HG02885 (cell line): ENCODE measurements around the gene MCRIP2.
A peak's percentile ranks its signal among the peaks of the same experiment; 100 is the strongest.

Experiments used
- ATAC-seq: cut with Tn5 transposase; IDR thresholded peaks from one replicate; pipeline ENCODE4 v1.9.1; 2021; ENCODE audit warnings: mild to moderate bottlenecking; ENCODE audit not compliant: unreplicated experiment, poor library complexity

The MCRIP2 gene

DNA sequence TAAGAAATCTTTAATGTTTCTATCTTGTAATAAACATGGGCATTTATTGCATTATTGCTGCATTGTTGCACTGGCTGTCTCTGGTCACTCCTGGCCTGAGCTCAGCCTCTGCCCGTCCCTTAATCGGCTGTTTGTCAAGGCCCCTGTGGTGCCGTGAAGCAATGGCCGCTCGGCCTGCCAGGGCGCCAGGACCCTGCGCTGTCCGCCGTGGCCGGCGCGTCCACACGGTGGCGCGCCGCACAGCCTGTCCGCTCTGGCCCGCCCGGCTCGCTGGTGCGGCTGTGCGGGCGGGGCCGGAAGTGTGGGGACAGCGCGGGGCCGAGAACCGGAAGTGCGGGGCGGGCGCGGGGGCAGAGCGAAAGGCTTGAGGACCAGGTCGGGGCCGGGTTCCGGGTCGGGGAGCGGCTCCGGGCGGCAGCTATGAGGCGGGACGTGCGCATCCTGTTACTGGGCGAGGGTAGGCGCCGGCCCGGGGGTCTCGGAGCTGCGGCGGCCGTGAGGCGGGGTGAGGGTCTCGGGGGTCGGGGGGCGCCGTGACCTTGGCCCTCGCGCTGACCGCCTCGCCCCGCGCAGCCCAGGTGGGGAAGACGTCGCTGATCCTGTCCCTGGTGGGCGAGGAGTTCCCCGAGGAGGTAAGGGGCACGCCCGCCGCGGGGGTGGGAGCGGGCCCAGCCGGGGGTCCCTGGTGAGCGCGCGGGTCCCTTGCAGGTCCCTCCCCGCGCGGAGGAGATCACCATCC lies 26.3 kb downstream of the MCRIP2 start, which contains the start of gene RHOT2:
RHOT2 (plus strand) TSS at position 353 of the 739 bp plus-strand sequence; CDS start at position 421, 68 bp downstream.
- peak; percentile 89 for ATAC-seq

DNA sequence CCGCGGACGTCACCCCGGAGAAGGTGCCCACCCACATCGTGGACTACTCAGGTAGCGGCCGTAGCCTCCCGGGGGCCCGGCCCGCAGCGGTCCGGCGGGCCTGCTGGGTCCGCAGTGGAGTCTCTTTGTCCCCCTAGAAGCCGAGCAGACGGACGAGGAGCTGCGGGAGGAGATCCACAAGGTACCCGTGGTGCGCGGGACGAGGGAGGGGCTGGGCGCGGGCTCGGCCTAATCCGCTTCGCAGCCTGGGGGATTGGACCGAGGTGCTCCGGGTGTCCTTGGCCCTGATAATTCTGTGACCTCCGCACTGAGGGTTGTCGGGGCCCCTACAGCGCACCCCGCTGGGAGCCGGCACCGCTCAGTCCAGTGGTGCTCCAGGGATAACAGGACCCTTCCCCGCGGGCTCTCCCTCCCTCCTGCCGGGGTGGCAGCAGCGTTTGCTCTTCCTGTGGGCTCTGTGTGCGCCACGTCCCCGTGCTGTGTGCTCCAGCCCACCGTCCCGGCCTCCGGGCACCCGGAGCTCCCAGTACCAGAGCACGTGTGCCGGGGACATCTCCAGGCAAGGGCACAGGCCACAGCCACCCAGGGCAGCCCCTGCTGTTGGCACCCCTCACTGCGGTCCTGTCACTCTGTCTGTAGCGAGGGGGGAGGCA lies 27.0 kb downstream of the MCRIP2 start:
- no peak for ATAC-seq

DNA sequence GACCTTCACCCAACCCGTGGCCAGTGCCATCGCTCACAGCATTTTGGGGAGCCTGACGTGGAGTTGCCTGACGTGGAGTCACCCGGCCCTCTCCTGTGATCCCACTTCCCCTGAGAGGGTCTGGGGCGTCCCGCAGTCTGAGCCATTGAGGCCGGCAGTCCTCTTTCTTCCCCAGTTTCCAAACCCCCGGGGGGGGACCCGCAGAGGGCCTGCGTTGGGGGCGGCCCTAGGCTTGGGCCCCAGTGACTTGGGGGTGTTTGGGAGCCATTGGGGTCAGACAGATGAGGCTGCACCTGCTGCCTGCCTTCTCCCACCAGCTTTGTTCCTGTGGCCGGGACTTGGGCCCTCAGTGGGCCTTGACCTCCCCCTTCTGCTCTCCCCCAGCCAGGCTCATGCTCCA lies 28.0 kb downstream of the MCRIP2 start:
- no peak for ATAC-seq

DNA sequence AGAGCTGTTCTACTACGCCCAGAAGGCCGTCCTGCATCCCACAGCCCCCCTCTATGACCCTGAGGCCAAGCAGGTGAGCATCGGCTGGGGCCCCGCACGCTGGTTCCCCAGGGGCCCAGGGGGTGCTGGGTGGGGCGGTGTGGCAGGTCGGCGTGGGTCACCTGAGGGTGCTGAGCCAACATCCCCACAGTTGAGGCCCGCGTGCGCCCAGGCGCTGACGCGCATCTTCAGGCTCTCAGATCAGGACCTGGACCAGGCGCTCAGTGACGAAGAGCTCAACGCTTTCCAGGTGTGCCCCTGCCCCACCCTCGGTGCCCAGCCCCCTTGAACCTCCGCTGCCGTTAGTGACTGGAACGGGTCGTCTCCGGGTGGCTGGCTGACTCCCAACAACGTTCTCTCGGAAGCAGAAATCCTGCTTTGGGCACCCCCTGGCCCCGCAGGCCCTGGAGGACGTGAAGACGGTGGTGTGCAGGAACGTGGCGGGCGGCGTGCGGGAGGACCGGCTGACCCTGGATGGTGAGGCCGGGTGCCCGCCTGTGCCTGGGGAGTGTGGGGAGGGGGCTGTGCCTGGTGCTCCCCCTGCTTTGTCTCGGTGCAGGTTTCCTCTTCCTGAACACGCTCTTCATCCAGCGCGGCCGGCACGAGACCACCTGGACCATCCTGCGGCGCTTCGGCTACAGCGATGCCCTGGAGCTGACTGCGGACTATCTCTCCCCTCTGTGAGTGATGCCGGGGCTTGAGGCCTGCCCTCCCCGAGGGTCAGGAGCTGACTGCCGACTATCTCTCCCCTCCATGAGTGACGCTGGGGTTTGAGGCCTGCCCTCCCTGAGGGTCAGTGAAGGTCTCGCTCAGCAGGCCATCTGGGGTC lies 29.1 kb downstream of the MCRIP2 start:
- no peak for ATAC-seq

DNA sequence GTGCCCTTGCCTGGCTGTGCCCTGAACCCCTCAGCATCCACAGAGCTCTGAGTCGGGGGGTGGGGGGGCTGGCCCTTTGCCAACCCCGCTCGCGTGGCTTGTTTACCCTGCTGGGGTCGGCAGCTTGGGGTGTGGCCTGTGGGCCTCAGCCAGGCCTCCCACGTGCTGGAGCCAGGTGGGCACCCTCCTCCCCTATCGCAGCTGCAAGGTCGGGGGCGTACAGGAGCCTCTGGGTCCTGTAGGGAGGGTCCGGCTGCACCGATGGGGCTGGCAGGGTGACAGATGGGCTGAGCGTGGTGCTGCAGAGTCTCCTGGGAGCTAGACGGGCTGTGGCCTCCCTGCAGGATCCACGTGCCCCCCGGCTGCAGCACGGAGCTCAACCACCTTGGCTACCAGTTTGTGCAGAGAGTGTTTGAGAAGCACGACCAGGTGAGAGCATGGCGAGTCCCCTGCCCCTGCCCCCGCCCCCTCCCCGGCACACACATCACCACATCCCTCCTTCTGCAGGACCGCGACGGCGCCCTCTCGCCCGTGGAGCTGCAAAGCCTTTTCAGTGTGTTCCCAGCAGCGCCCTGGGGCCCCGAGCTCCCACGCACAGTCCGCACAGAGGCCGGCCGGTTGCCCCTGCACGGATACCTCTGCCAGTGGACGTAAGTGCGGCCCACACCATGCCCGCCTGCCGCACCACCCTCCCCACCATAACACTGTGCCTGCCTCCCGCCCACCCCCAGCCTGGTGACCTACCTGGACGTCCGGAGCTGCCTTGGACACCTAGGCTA lies 29.9 kb downstream of the MCRIP2 start:
- no peak for ATAC-seq

DNA sequence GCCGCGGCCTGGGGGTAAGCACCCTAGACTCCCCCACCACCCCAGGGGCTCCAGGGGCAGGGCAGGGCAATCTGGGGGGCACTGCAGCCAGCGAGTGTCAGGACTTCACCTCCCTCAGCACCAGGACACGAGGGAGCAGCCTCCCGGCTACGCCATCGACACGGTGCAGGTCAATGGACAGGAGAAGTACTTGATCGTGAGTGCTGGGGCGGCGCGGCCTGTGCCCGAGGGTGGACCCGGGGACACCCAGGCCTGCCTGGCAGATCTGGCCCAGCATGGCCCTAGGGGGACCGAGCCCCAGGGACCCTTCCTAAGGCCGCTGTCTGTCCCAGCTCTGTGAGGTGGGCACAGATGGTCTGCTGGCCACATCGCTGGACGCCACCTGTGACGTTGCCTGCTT lies 30.7 kb downstream of the MCRIP2 start:
- no peak for ATAC-seq

DNA sequence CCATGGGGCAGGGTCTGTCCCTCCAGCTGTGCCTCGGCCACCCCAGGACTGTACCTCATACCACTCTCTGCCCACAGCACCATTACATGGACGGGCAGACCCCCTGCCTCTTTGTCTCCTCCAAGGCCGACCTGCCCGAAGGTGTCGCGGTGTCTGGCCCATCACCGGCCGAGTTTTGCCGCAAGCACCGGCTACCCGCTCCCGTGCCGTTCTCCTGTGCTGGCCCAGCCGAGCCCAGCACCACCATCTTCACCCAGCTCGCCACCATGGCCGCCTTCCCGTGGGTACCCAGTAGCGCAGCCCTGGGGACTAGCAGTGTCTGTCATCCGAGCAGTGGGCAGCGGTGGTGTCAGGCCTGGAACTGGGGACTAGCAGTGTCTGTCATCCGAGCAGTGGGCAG lies 31.2 kb downstream of the MCRIP2 start:
- ATAC-seq, result no peak

DNA sequence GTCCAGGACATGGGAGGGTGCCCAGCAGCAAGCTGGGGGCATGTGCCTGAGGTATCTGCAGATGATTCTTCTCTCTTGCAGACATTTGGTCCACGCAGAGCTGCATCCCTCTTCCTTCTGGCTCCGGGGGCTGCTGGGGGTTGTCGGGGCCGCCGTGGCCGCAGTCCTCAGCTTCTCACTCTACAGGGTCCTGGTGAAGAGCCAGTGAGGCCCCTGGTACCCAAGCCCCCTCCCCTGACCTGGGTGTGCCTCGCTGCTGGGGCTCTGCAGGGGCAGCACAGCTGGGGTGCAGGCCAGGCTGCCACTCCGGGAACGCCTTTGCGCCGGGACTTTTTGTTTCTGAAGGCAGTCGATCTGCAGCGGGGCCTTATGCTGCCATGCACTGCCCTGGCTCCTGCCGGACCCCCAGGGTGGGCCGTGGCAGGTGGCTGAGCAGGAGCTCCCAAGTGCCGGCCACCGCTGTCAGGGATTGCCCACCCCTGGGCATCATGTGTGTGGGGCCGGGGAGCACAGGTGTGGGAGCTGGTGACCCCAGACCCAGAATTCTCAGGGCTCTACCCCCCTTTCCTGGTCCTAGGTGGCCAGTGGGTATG lies 31.9 kb downstream of the MCRIP2 start:
- ATAC-seq, result no peak

DNA sequence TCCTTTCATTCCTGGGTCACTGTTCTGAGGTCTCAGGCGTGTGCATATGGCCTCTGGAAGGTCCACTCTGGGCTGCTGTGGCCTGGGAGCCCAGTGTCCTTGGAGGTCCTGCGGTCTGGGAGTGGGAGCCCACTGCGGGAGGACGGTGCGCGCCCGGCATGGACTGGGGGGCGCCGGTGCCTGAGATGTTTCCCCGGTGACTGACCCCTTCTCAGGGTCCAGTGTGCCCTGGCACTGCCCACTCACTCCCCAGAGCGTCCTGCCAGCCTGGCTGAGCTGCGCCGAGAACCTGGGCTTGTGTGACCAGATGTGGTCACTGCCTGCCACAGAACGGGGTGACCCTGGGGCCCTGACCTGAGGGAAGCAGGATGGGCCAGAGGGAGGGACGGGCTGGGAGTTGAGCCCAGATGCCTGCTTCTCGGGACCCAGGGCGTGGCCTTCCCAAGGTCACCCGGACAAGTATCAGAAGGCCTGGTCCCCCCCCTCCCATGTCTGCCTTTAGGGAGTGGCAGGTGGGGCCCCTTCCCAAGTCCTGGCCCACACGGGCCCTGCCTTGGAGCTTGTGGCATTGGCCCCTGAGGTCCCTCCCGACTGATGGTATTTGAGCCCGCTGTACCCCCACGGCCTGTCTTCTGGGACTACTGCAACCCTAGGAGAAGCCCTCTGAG lies 32.7 kb downstream of the MCRIP2 start:
- ATAC-seq, result no peak

DNA sequence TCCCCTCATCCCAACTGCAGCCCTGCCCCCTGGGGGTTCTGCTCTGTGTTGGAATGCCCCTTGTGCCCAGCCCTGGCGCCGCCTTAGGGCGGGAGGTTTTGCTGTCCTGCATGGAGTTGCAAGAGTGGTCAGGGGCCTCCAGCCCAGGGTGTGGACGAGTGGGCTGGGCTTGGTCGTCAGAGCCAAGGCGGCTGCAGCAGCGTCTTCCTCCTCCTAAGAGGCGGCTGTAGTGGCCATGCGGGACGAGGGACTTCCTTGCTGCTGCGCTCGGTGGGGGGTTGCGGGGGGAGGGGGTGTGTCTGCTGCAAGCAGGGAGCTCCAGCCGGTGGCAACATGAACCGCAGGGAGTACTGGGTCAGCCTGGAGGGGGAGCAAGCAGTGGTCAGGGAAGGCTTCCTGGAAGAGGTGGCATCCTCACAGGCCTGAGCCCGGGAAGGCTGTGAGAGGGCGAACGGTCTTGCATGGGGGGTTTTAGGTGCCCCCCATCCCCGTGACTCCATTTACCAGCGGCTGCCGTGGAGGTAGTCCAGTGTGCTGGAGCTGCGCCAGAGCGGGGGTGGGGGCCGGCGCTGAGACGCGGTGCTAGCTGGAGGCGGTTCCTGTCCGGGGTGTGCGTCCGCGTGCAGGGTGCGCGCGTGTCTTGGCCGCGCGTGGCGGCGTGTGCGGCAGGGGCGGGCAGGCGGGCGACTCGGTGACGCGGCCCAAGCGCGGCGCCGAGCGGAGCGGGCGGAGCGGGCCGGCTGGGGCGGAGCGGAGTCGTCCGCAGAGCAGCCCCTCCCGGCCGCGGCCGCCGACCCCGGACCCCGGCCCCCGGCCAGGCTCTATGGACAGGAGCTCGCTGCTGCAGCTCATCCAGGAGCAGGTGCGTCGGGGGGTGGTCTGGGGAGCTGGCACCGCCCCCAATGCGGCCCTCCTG lies 33.6 kb downstream of the MCRIP2 start, which contains the start of gene RHBDL1:
RHBDL1 (plus strand) TSS at position 704 of the 916 bp plus-strand sequence; CDS start at position 824, 120 bp downstream.
- ATAC-seq, result no peak

DNA sequence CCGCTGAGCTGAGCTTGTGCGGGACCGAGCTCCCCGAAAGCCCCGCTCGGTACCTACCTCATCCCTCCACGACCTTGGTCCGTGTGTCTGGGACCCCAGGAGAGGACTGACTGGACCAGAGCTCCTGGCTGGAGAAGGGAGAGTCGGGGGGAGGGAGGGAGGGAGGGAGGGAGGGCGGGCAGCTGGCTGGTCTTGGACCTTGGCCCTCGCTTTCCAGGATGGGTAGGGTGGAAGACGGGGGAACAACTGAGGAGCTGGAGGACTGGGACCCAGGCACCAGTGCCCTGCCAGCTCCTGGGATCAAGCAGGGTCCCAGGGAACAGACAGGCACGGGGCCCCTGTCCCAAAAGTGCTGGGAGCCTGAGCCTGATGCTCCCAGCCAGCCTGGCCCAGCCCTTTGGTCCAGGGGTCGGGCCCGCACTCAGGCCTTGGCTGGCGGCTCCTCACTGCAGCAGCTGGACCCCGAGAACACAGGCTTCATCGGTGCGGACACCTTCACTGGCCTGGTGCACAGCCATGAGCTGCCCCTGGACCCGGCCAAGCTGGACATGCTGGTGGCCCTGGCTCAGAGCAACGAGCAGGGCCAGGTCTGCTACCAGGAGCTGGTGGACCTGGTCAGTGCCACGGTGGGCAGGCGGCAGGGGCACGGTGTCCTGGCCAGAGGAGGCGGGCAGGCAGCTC lies 34.4 kb downstream of the MCRIP2 start:
- ATAC-seq, result no peak

DNA sequence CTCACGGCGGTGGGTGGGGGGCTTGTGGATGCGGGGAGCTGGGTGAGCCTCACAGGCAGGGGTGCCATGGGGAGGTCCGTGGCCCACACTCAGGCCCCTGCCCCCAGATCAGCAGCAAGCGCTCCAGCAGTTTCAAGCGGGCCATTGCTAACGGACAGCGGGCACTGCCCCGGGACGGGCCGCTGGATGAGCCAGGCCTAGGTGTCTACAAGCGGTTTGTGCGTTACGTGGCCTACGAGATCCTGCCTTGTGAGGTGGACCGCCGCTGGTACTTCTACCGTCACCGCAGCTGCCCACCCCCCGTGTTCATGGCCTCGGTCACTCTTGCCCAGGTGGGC lies 34.9 kb downstream of the MCRIP2 start:
- ATAC-seq, result no peak

DNA sequence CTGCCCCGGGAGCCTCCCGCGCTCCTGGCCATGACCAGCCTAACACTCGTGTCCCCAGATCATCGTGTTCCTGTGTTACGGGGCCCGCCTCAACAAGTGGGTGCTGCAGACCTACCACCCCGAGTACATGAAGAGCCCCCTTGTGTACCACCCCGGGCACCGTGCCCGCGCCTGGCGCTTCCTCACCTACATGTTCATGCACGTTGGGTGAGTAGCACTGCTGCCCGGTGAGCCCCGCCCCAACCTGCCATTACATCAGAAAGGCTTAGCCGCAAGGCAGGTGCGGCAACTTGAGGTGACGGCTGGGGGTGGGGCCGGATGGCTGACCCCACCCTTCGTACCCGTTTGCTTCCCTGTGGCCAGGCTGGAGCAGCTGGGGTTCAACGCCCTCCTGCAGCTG lies 35.3 kb downstream of the MCRIP2 start:
- no peak for ATAC-seq

DNA sequence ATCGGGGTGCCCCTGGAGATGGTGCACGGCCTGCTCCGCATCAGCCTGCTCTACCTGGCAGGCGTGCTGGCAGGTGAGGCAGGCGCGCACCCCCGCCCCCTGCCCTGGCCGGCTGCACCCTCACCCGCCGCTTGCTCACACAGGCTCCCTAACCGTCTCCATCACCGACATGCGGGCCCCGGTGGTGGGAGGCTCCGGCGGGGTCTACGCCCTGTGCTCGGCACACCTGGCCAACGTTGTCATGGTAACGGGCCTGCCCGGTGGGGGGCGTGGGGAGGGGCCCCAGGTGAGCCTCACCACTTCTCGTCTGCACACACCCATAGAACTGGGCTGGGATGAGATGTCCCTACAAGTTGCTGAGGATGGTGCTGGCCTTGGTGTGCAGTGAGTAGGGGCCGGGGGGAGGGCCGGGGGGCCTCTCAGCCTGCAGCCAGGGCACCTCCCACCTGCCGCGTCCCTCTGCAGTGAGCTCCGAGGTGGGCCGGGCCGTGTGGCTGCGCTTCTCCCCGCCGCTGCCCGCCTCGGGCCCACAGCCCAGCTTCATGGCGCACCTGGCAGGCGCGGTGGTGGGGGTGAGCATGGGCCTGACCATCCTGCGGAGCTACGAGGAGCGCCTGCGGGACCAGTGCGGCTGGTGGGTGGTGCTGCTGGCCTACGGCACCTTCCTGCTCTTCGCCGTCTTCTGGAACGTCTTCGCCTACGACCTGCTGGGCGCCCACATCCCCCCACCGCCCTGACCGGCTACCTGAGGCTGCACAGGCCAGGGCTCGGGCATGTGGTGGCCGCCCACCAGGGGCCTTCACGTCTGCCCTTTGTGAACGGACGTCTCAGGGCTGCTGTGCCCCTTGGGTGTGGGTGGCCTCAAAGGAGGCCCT lies 35.9 kb downstream of the MCRIP2 start:
- no peak for ATAC-seq

DNA sequence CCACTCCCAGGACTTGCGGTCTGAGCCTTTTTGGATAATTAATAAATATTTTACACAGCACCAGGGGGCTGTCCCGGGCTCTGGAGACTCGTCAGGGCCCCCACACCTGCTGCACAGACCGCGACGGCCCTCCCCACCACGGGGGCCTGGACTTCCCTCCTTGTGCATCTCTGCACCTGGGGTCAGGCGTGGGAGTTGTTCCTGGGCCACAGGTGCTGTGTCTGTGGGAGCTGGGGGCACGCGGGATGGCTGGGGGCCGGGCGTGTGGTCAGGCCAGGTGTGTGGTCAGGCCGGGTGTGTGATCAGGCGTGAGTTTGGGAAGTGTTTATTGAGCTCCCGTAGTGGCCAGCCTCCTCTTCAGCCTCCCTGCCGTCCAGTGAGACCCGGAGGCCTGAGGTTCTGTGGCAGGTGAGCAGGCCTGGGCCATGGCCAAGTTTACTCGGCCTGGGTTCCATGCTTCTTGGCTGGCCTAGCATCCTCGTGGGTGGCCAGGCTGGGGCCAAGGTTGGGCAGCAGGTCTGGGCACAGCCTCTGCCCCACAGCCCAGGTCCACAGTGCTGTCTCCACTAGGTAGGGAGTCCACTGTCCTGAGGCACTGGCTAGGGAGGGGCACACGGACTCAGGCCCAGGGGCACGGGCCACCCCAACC lies 36.7 kb downstream of the MCRIP2 start:
- ATAC-seq, result no peak
